Loucy (cell line): ENCODE results near the gene NSUN2.

ENCODE experiments used
- CTCF ChIP-seq: fragments of 200-600 bp; sonication (generic); conservative IDR thresholded peaks from 2 replicates; pipeline ENCODE4 v1.5.1; 2014; ENCODE audit warnings: mild to moderate bottlenecking, antibody characterized with exemption, low read length
- EZH2phosphoT487 ChIP-seq: fragments of 200-600 bp; IDR thresholded peaks from 2 replicates; pipeline ENCODE4 v1.6.1; 2018; ENCODE audit warnings: antibody characterized with exemption, mild to moderate bottlenecking, moderate library complexity, borderline replicate concordance

- no peak for TF ChIP-seq CTCF
- TF ChIP-seq EZH2phosphoT487: no peak
These were observed 16.8 kb upstream of the NSUN2 start for GRCh38 chr5:6649681-6650080.
